ENCODE measurements around the gene SMIM27. TPM values are rescaled to one million over a fixed set of nuclear protein-coding genes. Genes with fewer than 3 reads are reported as not detected.
"Not testable (repeated sequence)": the region's sequence is repeated elsewhere in the genome, so short reads cannot be mapped to it uniquely, and the experiment has no call there.

SMIM27 gene
- total and polyA plus RNA-seq, 2 of the 13 experiments (the other 11 are each of a cell fraction or from before 2014, with no cell fraction given): 17.9 to 19.0 TPM

DNA sequence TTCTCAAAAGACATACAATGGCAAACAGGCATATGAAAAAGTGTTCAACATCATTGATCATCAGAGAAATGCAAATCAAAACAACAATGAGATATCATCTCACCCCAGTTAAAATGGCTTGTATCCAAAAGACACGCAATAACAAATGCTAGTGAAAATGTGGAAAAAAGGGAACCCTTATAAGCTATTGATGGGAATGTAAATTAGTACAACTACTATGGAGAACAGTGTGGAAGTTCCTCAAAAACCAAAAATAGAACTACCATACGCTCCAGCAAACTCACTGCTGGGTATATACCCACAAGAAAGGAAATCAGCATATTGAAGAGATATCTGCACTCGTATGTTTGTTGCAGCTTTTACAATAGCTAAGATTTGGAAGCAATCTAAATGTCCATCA is 46.9 kb downstream of the SMIM27 start:
- H3K4me1 ChIP-seq (ENCODE audit: insufficient read depth, low read length); H3K79me2 ChIP-seq (ENCODE audit: insufficient read depth, low read length); H3K36me3 ChIP-seq (replicated peaks in 1 of 2; ENCODE audit: control insufficient read depth in 1 of 2, insufficient read depth in 2 of 2, low read length in 2 of 2); H3K9me3 ChIP-seq (ENCODE audit: low read length); H3K27ac ChIP-seq (ENCODE audit: extremely low read length, insufficient read depth, low read length); H3K9ac ChIP-seq (ENCODE audit: insufficient read depth, low read depth, low read length); H3K4me2 ChIP-seq (ENCODE audit: low read depth, low read length); H3K4me3 ChIP-seq (replicated peaks in 1 of 3; ENCODE audit: insufficient read depth in 1 of 3, low read depth in 2 of 3, low read length in 3 of 3); POLR2A ChIA-PET; CTCF ChIA-PET (ENCODE audit: low intra/inter-chr PET ratio, low total read pairs); FAIRE-seq; intact Hi-C loops (cut with micrococcal nuclease; ENCODE audit: unreplicated experiment); DNase-seq (ENCODE audit: low spot score); H2AFZ ChIP-seq (ENCODE audit: low read length); H4K20me1 ChIP-seq (ENCODE audit: insufficient read depth, low read length); BruUV-seq (replicated peaks); ATAC-seq; in situ Hi-C loops (cut with HindIII; ENCODE audit: extremely low pct_ligation_motif_present, low pct_unique_long_range_greater_than_20kb): not testable (repeated sequence)
- WGBS (ENCODE audit: low lambda C conversion rate): 17% methylated on average over 3 of the region's 3 CpGs
- peaks cover 0 to 17% of the 10 kb centered on the region in 2 experiments; a peak in 2 of 5 replicates for H3K27me3 ChIP-seq (ENCODE audit: control insufficient read depth in 1 of 2, insufficient read depth in 2 of 2, low read length in 2 of 2)

Other genes starting within 250 kb of the SMIM27 start
- gene ACO1, start 167.7 kb upstream of the SMIM27 start, total RNA-seq (2016; rRNA removed; fragmentation: Illumina TruSeq; extraction: Trizol): 48.2 and 68.9 TPM in 2 replicates
- 18.2 and 20.1 TPM in 2 replicates for gene ACO1, start 167.7 kb upstream of the SMIM27 start, polyA plus RNA-seq (2011; rRNA removed)
- gene RIGI, start 26.1 kb upstream of the SMIM27 start, total RNA-seq (2016; rRNA removed; fragmentation: Illumina TruSeq; extraction: Trizol): 8.2 and 12.2 TPM in 2 replicates
- gene RIGI, start 26.1 kb upstream of the SMIM27 start, polyA plus RNA-seq (2011; rRNA removed): 2.4 and 3.0 TPM in 2 replicates
- gene TOPORS, start 259 bp downstream of the SMIM27 start, total RNA-seq (2016; rRNA removed; fragmentation: Illumina TruSeq; extraction: Trizol): 19.6 and 28.8 TPM in 2 replicates
- gene TOPORS, start 259 bp downstream of the SMIM27 start, polyA plus RNA-seq (2011; rRNA removed): 6.1 and 6.8 TPM in 2 replicates
- gene NDUFB6, start 20.8 kb downstream of the SMIM27 start, total RNA-seq (2016; rRNA removed; fragmentation: Illumina TruSeq; extraction: Trizol): 81.9 and 106 TPM in 2 replicates
- 21.5 and 31.2 TPM in 2 replicates for gene NDUFB6, start 20.8 kb downstream of the SMIM27 start, polyA plus RNA-seq (2011; rRNA removed)
- not detected in 2 replicates for gene TAF1L, start 83.3 kb downstream of the SMIM27 start, total RNA-seq (2016; rRNA removed; fragmentation: Illumina TruSeq; extraction: Trizol)
- not detected in 2 replicates for gene TAF1L, start 83.3 kb downstream of the SMIM27 start, polyA plus RNA-seq (2011; rRNA removed)
- gene TMEM215, start 231.2 kb downstream of the SMIM27 start, total RNA-seq (2016; rRNA removed; fragmentation: Illumina TruSeq; extraction: Trizol): not detected in 2 replicates
- gene TMEM215, start 231.2 kb downstream of the SMIM27 start, polyA plus RNA-seq (2011; rRNA removed): not detected in 2 replicates

Measured in HepG2 (cell line).